ENCODE data around the gene PMS1.

The PMS1 gene

DNA sequence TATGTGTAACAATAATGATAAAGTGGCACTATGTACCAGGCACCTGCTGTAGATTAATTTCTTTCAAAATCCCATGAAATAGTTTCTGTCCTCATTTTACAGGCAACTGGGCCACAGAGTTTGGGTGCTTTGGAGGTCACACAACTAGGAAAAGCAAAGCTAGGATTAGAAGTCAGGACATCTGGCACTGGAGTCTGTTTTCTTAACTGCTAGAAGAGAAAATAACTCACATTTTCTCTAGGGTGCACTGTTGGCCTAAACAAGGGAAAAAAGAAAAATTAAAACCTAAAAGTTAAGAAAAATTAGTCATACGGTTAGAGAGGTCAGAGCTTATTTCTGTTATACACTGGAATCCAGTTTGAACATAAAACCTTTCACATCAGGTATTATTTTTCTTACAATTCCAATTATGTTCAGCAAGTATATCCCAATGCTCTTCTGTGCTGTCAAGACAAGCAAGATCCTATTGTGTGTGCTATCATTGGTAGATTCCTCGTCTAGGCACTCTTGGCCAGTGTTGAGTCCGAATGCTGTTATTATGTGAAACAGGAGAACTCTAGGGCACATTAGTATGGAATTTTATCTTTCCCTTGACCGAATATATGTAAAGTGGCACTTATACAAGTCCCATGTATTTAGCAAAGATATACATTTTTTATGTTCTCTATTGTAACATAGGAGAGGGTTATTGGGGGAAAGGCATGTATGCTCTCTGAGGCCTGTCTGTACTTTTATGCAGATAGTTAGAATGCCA is 20.2 kb upstream of the PMS1 start:
- H3K4me3 ChIP-seq (replicated peaks; ENCODE audit: low read depth, low read length), result no peak overlapping the region

DNA sequence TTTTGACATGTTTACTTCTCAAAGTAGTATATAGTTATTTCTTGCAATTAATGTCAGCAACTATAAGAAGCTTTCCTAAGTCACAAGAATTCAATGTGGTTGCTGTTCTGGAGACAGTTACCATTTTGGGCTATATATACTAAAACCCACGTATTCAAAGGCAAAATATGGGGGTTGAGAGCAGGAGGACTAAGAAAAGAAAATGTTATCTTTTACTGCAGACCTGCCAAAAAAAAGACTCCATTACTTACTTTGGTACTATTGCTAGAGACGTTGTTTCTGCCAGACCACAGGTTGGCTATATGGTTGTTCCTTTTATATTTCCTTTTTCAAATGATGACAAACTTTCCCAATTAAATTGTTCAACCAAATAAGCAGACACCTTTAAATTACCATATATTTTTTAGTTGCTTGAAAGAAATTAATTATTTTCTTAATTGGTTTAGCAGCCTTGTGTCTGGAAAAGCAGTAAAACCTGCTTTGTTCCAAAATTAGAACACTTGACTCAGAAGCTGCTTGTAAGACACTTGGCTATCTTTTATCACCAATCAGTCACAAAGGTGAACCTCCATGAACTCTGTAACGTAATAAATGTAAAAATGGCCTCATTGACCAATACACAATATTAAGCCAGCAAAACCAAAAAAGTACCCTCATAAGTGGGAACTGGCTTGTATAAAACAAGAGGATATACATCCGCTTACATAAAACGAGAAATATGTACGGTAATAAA is 13.5 kb upstream of the PMS1 start:
- TF ChIP-seq, protein P1, sequence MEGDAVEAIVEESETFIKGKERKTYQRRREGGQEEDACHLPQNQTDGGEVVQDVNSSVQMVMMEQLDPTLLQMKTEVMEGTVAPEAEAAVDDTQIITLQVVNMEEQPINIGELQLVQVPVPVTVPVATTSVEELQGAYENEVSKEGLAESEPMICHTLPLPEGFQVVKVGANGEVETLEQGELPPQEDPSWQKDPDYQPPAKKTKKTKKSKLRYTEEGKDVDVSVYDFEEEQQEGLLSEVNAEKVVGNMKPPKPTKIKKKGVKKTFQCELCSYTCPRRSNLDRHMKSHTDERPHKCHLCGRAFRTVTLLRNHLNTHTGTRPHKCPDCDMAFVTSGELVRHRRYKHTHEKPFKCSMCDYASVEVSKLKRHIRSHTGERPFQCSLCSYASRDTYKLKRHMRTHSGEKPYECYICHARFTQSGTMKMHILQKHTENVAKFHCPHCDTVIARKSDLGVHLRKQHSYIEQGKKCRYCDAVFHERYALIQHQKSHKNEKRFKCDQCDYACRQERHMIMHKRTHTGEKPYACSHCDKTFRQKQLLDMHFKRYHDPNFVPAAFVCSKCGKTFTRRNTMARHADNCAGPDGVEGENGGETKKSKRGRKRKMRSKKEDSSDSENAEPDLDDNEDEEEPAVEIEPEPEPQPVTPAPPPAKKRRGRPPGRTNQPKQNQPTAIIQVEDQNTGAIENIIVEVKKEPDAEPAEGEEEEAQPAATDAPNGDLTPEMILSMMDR (IDR thresholded peaks at IDR 0.05; ENCODE audit: low read length, missing control alignments), result no peak
- no peak overlapping the region for H3K4me3 ChIP-seq (replicated peaks; ENCODE audit: low read depth, low read length)
- DNase-seq (ENCODE audit: low read depth), result no peak

More for the DNA sequence above, 20.2 kb upstream of the PMS1 start:
- TF ChIP-seq, protein P1 (IDR thresholded peaks at IDR 0.05; ENCODE audit: low read length, missing control alignments), result no peak
- peak; percentile 18 for DNase-seq (ENCODE audit: low read depth)

DNA sequence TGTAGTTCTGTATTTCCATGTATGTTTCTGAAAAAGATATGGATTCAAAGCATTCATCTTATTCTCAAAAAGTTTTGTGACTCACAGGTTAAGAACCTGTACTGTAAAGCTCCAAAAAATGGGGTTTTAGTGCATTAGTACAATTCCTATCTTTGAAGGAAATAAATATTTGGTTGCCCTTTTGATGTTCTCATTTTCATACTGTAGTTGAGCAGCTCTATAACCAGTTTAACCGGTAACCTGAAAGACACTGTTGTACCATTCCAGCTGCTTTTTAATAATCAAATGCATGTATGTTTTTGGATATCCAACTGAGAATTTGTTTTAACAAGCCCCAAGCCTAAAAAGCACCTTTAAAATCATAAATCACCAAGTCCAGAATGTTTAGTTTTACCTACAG is 12.0 kb upstream of the PMS1 start:
- TF ChIP-seq, protein P1 (IDR thresholded peaks at IDR 0.05; ENCODE audit: low read length, missing control alignments), result no peak
- no peak overlapping the region for H3K4me3 ChIP-seq (replicated peaks; ENCODE audit: low read depth, low read length)
- DNase-seq (ENCODE audit: low read depth), result no peak

DNA sequence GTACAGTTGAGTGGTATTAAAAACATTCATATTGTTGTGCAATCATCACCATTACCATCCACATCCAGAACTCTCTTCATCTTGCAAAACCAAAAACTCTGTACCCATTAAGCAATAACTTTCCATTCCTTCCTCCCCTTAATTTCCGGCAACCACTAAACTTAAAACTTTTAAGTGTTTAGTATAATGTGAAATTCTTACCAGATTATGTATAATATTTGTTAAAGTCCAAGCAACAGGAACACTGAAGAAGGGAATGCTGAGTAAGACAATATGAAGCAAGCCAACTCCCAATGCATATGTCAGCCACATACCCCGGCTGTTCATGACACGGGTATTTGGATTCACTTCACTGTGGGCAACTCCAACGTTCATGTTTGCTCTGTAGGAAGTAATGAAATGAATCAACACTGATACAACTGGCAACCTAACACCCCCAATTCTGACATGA is 2.0 kb upstream of the PMS1 start:
- peak; percentile 29 for DNase-seq (ENCODE audit: low read depth)
- TF ChIP-seq, protein P1 (IDR thresholded peaks at IDR 0.05; ENCODE audit: low read length, missing control alignments), result no peak
- H3K4me3 ChIP-seq (replicated peaks; ENCODE audit: low read depth, low read length), result peak overlapping the region; percentile 81

DNA sequence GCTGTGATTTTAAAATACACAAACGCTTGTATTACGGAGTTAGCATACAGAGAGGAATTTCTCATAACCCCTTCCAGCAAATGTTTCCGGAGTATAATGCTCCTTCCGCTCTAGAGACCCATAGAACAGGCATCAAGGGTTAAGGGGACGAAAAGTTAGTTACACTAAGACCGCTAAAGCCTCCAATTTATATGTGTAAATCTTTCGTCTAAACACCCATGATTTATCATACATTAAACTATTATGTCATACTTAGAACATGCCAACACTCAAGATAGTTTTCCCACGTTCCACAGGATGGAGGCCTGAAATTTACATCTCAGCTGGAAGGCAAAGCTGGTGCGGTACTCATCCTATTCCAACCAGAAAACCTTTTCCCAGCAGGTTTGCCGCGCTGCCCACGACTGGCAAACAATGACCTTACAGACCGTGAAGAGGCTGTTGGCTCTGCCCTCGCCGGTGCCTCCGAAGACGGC is 761 bp upstream of the PMS1 start:
- DNase-seq (ENCODE audit: low read depth), result peak; percentile 50
- peak overlapping the region; percentile 81 for H3K4me3 ChIP-seq (replicated peaks; ENCODE audit: low read depth, low read length)
- TF ChIP-seq, protein P1 (IDR thresholded peaks at IDR 0.05; ENCODE audit: low read length, missing control alignments), result no peak

DNA sequence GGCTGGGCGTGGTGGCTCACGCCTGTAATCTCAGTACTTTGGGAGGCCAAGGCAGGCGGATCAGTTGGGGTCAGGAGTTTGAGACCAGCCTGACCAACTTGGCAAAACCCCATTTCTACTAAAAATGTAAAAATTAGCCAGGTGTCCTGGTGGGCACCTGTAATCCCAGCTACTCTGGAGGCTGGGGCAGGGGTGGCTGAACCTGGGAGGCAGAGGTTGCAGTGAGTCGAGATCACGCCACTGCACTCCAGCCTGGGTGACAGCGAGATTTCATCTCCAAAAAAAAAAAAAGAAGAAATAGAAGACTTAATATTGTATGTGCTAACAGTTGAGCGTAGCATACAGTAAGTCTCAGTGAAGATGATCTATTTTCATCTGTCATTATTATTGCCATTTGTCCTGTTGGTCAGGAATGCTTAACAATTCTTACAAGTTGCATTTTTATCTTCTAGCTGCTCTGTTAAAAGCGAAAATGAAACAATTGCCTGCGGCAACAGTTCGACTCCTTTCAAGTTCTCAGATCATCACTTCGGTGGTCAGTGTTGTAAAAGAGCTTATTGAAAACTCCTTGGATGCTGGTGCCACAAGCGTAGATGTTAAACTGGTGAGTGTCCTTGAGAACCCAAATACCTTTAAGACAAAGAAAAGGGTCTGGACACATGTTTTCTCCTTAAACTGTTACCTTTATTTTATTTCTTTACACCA is 7.2 kb downstream of the PMS1 start:
- no peak for DNase-seq (ENCODE audit: low read depth)
- H3K4me3 ChIP-seq (replicated peaks; ENCODE audit: low read depth, low read length), result no peak overlapping the region
- TF ChIP-seq, protein P1 (IDR thresholded peaks at IDR 0.05; ENCODE audit: low read length, missing control alignments), result no peak
